PC-9 (cell line): ENCODE results near the gene PDE10A. TPM values are rescaled to one million over a fixed set of nuclear protein-coding genes. Genes with fewer than 3 reads are reported as not detected.

Experiments used
- BruUV-seq: library from RNA; stranded (reverse); fragments of 400-500 nt; replicated peaks from 2 replicates; lab custom pipeline; 2021; lab: Mats Ljungman, UMichigan
- CTCF ChIA-PET: fragments of 300-600 bp; sonication (Branson Sonifier 250); formaldehyde crosslinking; loops from one replicate; lab custom pipeline; 2022; ENCODE audit warnings: antibody characterized with exemption; lab: Charles Lee
- POLR2A ChIA-PET: fragments of 300-600 bp; sonication (Branson Sonifier 250); formaldehyde crosslinking; loops from one replicate; lab custom pipeline; 2022; ENCODE audit warnings: antibody characterized with exemption; ENCODE audit not compliant: unreplicated experiment; lab: Charles Lee
- DNase-seq, 2 experiments: peaks; one replicate each; pipeline versions ENCODE4 v3.0.0 to v3.0.0-alpha.2; 2015 to 2022; ENCODE audit warnings: mixed read lengths in 1 of 2
- H2AFZ ChIP-seq: fragments of 200-600 bp; sonication (generic); 2 replicates; pipeline ENCODE4 v1.8.1; 2017; ENCODE audit warnings: antibody characterized with exemption
- H3F3A ChIP-seq: fragments of 200-600 bp; sonication (generic); 2 replicates; pipeline ENCODE4 v1.8.1; 2017; ENCODE audit warnings: antibody characterized with exemption, mild to moderate bottlenecking, low read depth; ENCODE audit not compliant: insufficient read depth
- H3K27ac ChIP-seq: fragments of 200-600 bp; sonication (generic); 2 replicates; pipeline ENCODE4 v1.6.1; 2016; ENCODE audit warnings: mixed run types
- H3K27me3 ChIP-seq: fragments of 200-600 bp; sonication (generic); 2 replicates; pipeline ENCODE4 v1.6.1; 2016; ENCODE audit warnings: low read depth, mixed run types; ENCODE audit not compliant: insufficient read depth
- H3K36me3 ChIP-seq: fragments of 200-600 bp; sonication (generic); 2 replicates; pipeline ENCODE4 v1.6.1; 2016; ENCODE audit warnings: low read depth, mixed run types
- H3K4me1 ChIP-seq: fragments of 200-600 bp; sonication (generic); replicated peaks from 2 replicates; pipeline ENCODE4 v1.6.1; 2016; ENCODE audit warnings: mixed run types; ENCODE audit not compliant: insufficient read depth
- H3K4me2 ChIP-seq: fragments of 200-600 bp; sonication (generic); 2 replicates; pipeline ENCODE4 v1.6.1; 2017; ENCODE audit warnings: mixed run types
- H3K4me3 ChIP-seq: fragments of 200-600 bp; sonication (generic); 2 replicates; pipeline ENCODE4 v1.6.1; 2016; ENCODE audit warnings: mixed run types
- H3K79me2 ChIP-seq: fragments of 200-600 bp; sonication (generic); 2 replicates; pipeline ENCODE4 v1.6.1; 2017; ENCODE audit warnings: low read depth, mixed run types
- H3K9me2 ChIP-seq: fragments of 200-600 bp; sonication (generic); 2 replicates; pipeline ENCODE4 v1.8.1; 2017; ENCODE audit warnings: mild to moderate bottlenecking; ENCODE audit not compliant: insufficient read depth
- H3K9me3 ChIP-seq: fragments of 200-600 bp; sonication (generic); 2 replicates; pipeline ENCODE4 v1.8.1; 2016; ENCODE audit warnings: low read depth; ENCODE audit not compliant: insufficient read depth
- H4K20me1 ChIP-seq: fragments of 200-600 bp; sonication (generic); 2 replicates; pipeline ENCODE4 v1.8.1; 2017; ENCODE audit not compliant: insufficient read depth
- CTCF ChIP-seq: fragments of 200-600 bp; sonication (generic); conservative IDR thresholded peaks from 2 replicates; pipeline ENCODE4 v1.6.1; 2017; ENCODE audit warnings: mixed run types, antibody characterized with exemption, mild to moderate bottlenecking, moderate library complexity
- EZH2 ChIP-seq: fragments of 200-600 bp; sonication (generic); IDR thresholded peaks from 2 replicates; pipeline ENCODE4 v1.8.0; 2017; ENCODE audit warnings: antibody characterized with exemption, low read depth
- intact Hi-C: fragments of 100-400 bp; cut with micrococcal nuclease; formaldehyde crosslinking; loops from one replicate; pipeline ENCODE4 v1.10.0; 2022; ENCODE audit not compliant: unreplicated experiment
- total RNA-seq: library from RNA; stranded (reverse); gene quantifications from 2 replicates; pipeline ENCODE4 v1.2.3, GENCODE V29; 2021

PDE10A gene
- total RNA-seq, 1 experiment from 2014 or later: not detected

- Histone ChIP-seq H4K20me1 (no peaks in the 10 kb centered on the region), H3K9me3 (no peaks in the 10 kb centered on the region), H3K4me1 (no peaks in the 10 kb centered on the region), H3K27me3 (peaks cover 2% of the 10 kb centered on the region; the same call in 1 of the 2 replicates), H3K27ac (no peak overlapping the region), H2AFZ (no peak overlapping the region), H3K4me3 (no peak overlapping the region), H3K79me2 (no peaks in the 10 kb centered on the region), H3K9me2 (no peaks in the 10 kb centered on the region), H3K4me2 (no peak overlapping the region), H3K36me3 (no peaks in the 10 kb centered on the region), H3F3A (no peaks in the 10 kb centered on the region)
- ChIA-PET CTCF (no interaction called here), POLR2A (no interaction called here)
- DNase-seq: no peak
- no peak for TF ChIP-seq EZH2
- TF ChIP-seq CTCF: no peak
- intact Hi-C loops: no loop called here
- BruUV-seq: no TSS peak
These were observed 182.1 kb downstream of the PDE10A start for GRCh38 chr6:165480916-165481315.

- Histone ChIP-seq H3K4me3 (no peak overlapping the region), H3K9me2 (no peaks in the 10 kb centered on the region), H3K27ac (no peak overlapping the region), H3K4me2 (no peak overlapping the region), H4K20me1 (no peaks in the 10 kb centered on the region), H3K27me3 (peaks cover 2% of the 10 kb centered on the region; the same call in 1 of the 2 replicates), H3K9me3 (no peaks in the 10 kb centered on the region), H3K36me3 (no peaks in the 10 kb centered on the region), H3F3A (no peaks in the 10 kb centered on the region), H3K4me1 (no peaks in the 10 kb centered on the region), H2AFZ (no peak overlapping the region), H3K79me2 (no peaks in the 10 kb centered on the region)
- intact Hi-C loops: no loop called here
- ChIA-PET CTCF (no interaction called here), POLR2A (no interaction called here)
- BruUV-seq: no TSS peak
- TF ChIP-seq CTCF (no peak), EZH2 (no peak)
- no peak for DNase-seq
These were observed 184.5 kb downstream of the PDE10A start for GRCh38 chr6:165478581-165478980.

- no TSS peak for BruUV-seq
- no peak for DNase-seq
- Histone ChIP-seq H3K4me3 (no peak overlapping the region), H3K27me3 (peaks cover 25% of the 10 kb centered on the region; the same call in 1 of the 2 replicates), H2AFZ (no peak overlapping the region), H3K9me2 (no peaks in the 10 kb centered on the region), H3K4me1 (0 out of 2 replicates have a peak, but pooled peaks cover 12% of the 10 kb centered on the region), H3K4me2 (peak overlapping the region; percentile 24; the same call in 1 of the 2 replicates), H3K9me3 (peaks cover 2% of the 10 kb centered on the region; the same call in 1 of the 2 replicates), H4K20me1 (no peaks in the 10 kb centered on the region), H3K36me3 (no peaks in the 10 kb centered on the region), H3K27ac (no peak overlapping the region), H3F3A (no peaks in the 10 kb centered on the region), H3K79me2 (no peaks in the 10 kb centered on the region)
- POLR2A ChIA-PET: no interaction called here
- no peak for TF ChIP-seq CTCF
- TF ChIP-seq EZH2: no peak
- intact Hi-C loops: no loop called here
- CTCF ChIA-PET: no interaction called here
These were observed 193.6 kb downstream of the PDE10A start for GRCh38 chr6:165469483-165469882.
